HG03442 (cell line): ENCODE data around the gene SLC22A12.

Experiments used
- ATAC-seq: cut with Tn5 transposase; IDR thresholded peaks from one replicate; pipeline ENCODE4 v1.9.1; 2021; ENCODE audit warnings: mild to moderate bottlenecking, moderate library complexity; ENCODE audit not compliant: unreplicated experiment

Gene SLC22A12

DNA sequence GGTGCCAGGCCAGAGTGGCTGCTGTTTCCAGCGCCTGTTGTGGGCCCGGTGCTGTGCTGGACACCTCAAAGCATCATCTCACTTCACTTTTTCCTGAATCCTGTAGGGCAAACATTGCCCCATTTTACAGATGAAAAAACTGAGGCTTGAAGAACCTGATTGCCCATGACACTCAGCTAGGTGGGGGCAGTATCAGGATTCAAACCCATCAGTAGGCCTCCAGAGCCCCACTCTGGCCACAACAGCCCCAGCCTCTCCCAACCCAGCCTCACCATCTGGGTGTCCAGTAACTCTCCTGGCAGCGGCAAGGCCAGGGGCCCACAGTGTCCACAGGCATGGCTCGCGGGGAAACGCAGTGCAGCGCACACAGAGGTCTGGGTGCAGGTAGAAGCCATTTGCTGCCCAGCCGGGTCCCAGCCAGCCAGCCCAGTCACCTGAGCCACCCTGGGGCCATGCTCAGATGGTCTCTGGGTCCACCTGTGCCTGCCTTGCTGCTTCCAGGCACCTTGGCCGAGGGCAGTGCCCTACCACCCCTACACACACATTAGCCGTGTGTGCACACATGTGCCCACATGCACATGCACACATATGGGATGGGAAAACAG is 11.5 kb downstream of the SLC22A12 start:
- no peak for ATAC-seq

- ATAC-seq: no peak
These were observed 12.5 kb downstream of the SLC22A12 start for GRCh38 chr11:64603411-64604110.

- ATAC-seq: no peak
These were observed 13.6 kb downstream of the SLC22A12 start for GRCh38 chr11:64604458-64605243.

GRCh38 chr11:64605244-64605560 is 14.2 kb downstream of the SLC22A12 start:
- ATAC-seq: no peak

- ATAC-seq: no peak
These were observed 14.9 kb downstream of the SLC22A12 start for GRCh38 chr11:64605656-64606585.

DNA sequence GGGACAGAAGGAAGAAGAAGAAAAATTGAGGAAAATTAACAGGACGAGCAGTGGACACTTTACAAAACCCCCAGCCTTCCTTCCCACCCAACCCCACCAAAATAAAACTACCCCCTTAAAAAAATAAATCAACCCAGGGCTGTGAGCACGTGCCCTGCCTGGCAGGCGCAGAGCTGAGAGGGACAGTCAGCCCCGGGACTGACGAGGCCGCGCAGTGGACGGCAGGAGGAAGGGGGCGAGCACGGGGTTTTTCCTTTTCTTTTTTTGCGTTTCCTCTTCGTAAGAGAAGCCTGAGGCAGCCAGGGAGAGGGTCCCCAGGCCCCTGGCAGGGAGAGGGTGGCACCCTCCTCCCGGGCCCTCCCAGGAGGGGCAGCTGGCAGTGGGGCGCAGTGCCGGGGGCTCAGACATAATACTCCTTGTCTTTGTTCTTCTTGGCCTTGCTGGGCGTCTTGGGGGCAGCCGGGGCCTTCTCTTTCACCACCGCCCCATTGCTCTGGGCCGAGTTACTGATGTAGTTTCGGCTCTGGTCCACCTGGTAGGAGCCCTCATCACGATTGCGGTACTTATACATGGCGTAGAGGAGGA is 15.9 kb downstream of the SLC22A12 start:
- no peak for ATAC-seq

- no peak for ATAC-seq
These were observed 16.5 kb downstream of the SLC22A12 start for GRCh38 chr11:64607381-64607985.

GRCh38 chr11:64608046-64608445 is 17.0 kb downstream of the SLC22A12 start:
- no peak for ATAC-seq

GRCh38 chr11:64608636-64609035 is 17.6 kb downstream of the SLC22A12 start:
- no peak for ATAC-seq

GRCh38 chr11:64609436-64610047 is 18.5 kb downstream of the SLC22A12 start:
- ATAC-seq: no peak

DNA sequence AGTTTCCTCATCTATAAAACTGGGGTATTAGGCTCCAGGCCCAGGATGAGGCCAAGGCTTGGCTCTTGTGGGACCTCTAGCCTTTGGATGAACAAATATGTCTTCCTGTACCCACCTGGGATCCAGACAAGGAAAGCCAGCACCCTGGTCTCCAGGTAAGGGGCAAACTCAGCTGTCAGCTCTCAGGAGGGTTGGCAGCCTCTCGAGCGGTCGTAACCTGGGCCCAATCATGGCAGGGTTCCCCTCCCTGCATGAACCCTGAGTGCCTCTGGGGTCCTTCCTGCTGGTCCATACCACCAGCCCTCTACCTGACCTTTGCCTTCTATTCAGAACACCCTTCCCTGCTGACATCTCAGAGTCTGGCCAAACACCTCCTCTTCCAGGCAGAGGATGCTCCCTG is 19.6 kb downstream of the SLC22A12 start:
- ATAC-seq: no peak

GRCh38 chr11:64611176-64611575 is 20.2 kb downstream of the SLC22A12 start:
- no peak for ATAC-seq

DNA sequence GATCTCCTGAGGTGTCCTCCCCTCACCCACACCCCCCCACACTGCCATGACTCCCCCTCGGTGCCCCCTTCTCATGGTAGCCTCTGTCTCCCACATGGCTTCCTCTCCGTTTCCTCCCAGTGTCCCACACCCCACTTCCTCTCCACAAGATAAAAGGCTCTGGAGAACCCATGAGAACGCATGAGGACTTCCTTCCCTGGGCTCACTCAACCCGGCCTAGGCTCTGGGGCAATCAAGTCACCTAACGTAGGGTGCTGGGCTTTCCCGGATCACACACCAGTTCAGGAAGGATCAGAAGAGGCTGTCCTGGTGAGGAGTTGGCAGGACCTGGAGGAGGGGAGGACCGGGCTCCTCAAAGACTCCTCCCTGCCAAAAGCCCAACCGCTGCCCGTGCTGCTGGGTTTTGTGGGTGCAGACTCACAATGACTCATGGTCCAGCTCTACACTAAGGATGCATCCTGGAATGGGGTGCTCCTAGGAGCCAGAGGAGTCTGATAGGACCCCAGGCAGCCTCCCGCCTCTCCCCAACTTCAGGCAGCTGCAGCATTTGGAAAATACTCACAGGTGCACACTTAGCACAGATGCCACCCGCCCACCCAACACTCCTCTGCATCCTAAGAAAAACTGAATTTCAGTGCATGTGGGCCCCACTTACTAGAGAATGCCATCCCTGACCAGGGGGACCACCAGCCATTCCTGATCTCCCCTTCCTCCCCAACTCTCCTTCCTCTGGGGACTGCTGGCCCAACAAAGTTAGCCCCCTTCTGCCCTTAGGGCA is 21.0 kb downstream of the SLC22A12 start:
- ATAC-seq: no peak

- no peak for ATAC-seq
These were observed 22.6 kb downstream of the SLC22A12 start for GRCh38 chr11:64613648-64614047.

GRCh38 chr11:64614917-64615316 is 23.9 kb downstream of the SLC22A12 start:
- ATAC-seq: no peak

- ATAC-seq: no peak
These were observed 25.8 kb downstream of the SLC22A12 start for GRCh38 chr11:64616817-64617216.

- ATAC-seq: no peak
These were observed 28.2 kb downstream of the SLC22A12 start for GRCh38 chr11:64619196-64619595.

GRCh38 chr11:64619811-64620380 is 28.9 kb downstream of the SLC22A12 start:
- ATAC-seq: no peak
